ENCODE measurements around the gene GALK2. TPM values are rescaled to one million over a fixed set of nuclear protein-coding genes. Genes with fewer than 3 reads are reported as not detected.

Gene GALK2
- 10 to 100 TPM; 22.9 to 35.9 TPM for total RNA-seq

GRCh38 chr15:49169880-49170597, at the start of gene GALK2:
Gene GALK2, plus strand, starts transcription at chr15:49170247. Its CDS starts 76 bp downstream, at chr15:49170323.
- ATAC-seq (ENCODE audit: insufficient number of reproducible peaks, low FRiP score, low read depth), result peak; percentile 82
- peak within 1 kb of the TSS; percentile 31 to 73 for H3K27ac ChIP-seq
- H3K36me3 ChIP-seq, result no peaks in the 10 kb centered on the region
- no peak for TF ChIP-seq CTCF (IDR thresholded peaks at IDR 0.05)
- H3K27me3 ChIP-seq (replicated peaks; ENCODE audit: insufficient read depth), result no peaks in the 10 kb centered on the region
- H3K9me3 ChIP-seq, result no peaks in the 10 kb centered on the region
- peaks cover 9 to 10% of the 10 kb centered on the region in 2 donors for H3K4me1 ChIP-seq (ENCODE audit: control insufficient read depth in 1 of 2, low read depth in 2 of 2)
- DNase-seq (ENCODE audit: low spot score), result no peak
- H3K4me3 ChIP-seq, result peak within 1 kb of the TSS; percentile 94

DNA sequence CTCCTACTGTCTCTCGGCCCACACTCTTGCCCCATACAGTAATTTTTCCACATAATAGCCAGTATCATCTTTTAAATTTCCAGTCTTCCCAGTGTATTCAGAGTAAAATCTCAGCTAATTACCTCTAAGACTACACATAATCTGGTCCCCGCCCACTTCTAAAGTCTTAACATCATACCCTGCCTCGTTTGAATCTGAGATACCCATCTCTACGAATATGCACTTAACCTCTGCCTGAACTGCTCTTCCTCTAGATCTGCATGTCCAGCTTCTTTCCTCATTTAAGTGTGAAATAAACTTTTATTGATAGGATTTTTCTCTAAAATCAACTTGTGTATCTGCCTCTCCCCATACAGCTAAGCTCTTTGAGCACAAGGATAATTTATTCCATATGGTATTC, 49.2 kb upstream of the GALK2 start:
- no peak for ATAC-seq (ENCODE audit: insufficient number of reproducible peaks, low FRiP score, low read depth)
- H3K4me1 ChIP-seq (ENCODE audit: control insufficient read depth in 1 of 2, low read depth in 2 of 2), result no peaks in the 10 kb centered on the region
- TF ChIP-seq CTCF (IDR thresholded peaks at IDR 0.05), result no peak
- H3K27me3 ChIP-seq (replicated peaks; ENCODE audit: insufficient read depth), result no peaks in the 10 kb centered on the region
- H3K9me3 ChIP-seq, result no peaks in the 10 kb centered on the region
- DNase-seq (ENCODE audit: low spot score), result no peak
- H3K4me3 ChIP-seq, result no peak overlapping the region
- no peak overlapping the region for H3K27ac ChIP-seq
- H3K36me3 ChIP-seq, result no peaks in the 10 kb centered on the region

GRCh38 chr15:49121901-49122300, 48.1 kb upstream of the GALK2 start:
- ATAC-seq (ENCODE audit: insufficient number of reproducible peaks, low FRiP score, low read depth) (no peak), DNase-seq (ENCODE audit: low spot score) (no peak)
- H3K9me3 ChIP-seq, result no peaks in the 10 kb centered on the region
- no peak overlapping the region for H3K4me3 ChIP-seq
- no peaks in the 10 kb centered on the region for H3K4me1 ChIP-seq (ENCODE audit: control insufficient read depth in 1 of 2, low read depth in 2 of 2)
- H3K36me3 ChIP-seq, result peaks cover 6% of the 10 kb centered on the region
- no peak for TF ChIP-seq CTCF (IDR thresholded peaks at IDR 0.05)
- H3K27ac ChIP-seq, result no peak overlapping the region
- no peaks in the 10 kb centered on the region for H3K27me3 ChIP-seq (replicated peaks; ENCODE audit: insufficient read depth)

- Histone ChIP-seq H3K27me3 (replicated peaks; ENCODE audit: insufficient read depth) (no peaks in the 10 kb centered on the region), H3K9me3 (no peaks in the 10 kb centered on the region), H3K36me3 (peaks cover 11% of the 10 kb centered on the region), H3K4me3 (no peak overlapping the region), H3K27ac (no peak overlapping the region), H3K4me1 (ENCODE audit: control insufficient read depth in 1 of 2, low read depth in 2 of 2) (no peaks in the 10 kb centered on the region)
- no peak for DNase-seq (ENCODE audit: low spot score)
- ATAC-seq (ENCODE audit: insufficient number of reproducible peaks, low FRiP score, low read depth), result no peak
- TF ChIP-seq CTCF (IDR thresholded peaks at IDR 0.05), result no peak
Measured at GRCh38 chr15:49122541-49123062, 47.4 kb upstream of the GALK2 start.

DNA sequence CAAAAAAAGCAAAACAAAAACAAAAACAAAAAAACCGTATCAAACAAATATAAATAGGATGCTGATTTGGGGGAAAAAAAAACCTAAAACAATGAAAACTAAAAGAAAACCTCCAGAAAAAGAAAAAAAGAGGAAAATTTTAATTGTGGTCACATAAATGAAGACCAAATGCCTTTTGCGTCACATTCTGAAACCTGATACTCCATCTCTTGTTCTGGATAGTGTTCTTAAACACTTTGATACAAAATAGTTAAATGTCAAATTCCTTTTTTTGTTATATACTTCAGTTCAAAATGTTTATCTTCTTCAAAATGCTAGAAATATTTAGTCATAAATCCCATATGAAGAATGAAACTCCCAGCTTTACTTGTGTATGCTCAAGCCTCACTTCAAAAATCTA, 45.7 kb upstream of the GALK2 start:
- peaks cover 23% of the 10 kb centered on the region for H3K36me3 ChIP-seq

More for the DNA sequence above, 45.7 kb upstream of the GALK2 start:
- no peaks in the 10 kb centered on the region for H3K4me1 ChIP-seq (ENCODE audit: control insufficient read depth in 1 of 2, low read depth in 2 of 2)
- DNase-seq (ENCODE audit: low spot score) (no peak), ATAC-seq (ENCODE audit: insufficient number of reproducible peaks, low FRiP score, low read depth) (no peak)
- TF ChIP-seq CTCF (IDR thresholded peaks at IDR 0.05), result no peak
- no peaks in the 10 kb centered on the region for H3K9me3 ChIP-seq
- H3K4me3 ChIP-seq, result no peak overlapping the region
- H3K27me3 ChIP-seq (replicated peaks; ENCODE audit: insufficient read depth), result no peaks in the 10 kb centered on the region
- H3K27ac ChIP-seq, result no peak overlapping the region

Measured in thoracic aorta (tissue), 2 donors.